GM21717 (cell line): ENCODE data around the gene GIT2.

Experiments
- ATAC-seq: cut with Tn5 transposase; IDR thresholded peaks from one replicate; pipeline ENCODE4 v1.9.1; 2021; ENCODE audit warnings: mild to moderate bottlenecking, moderate library complexity; ENCODE audit not compliant: unreplicated experiment

The GIT2 gene

DNA sequence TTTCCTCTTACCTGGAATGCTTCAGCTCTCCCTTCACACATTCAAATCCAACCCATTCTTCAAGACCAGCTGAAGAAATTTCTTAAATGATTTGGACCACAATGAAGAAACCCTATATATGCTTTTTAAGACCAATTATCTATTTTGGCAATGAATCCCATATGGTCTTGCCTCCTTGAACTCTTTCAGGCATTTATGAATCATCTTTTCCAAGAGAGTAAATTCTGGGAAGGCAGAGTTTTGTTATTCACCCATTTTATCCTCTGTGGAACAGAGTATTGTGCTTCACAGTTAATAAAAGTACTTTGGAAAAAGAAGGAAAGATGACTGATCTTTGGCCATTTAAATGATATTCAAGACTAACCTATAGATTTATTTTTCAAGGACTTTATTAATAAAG lies 14.0 kb downstream of the GIT2 start:
- ATAC-seq: no peak

- no peak for ATAC-seq
These were observed 14.9 kb downstream of the GIT2 start for GRCh38 chr12:109981311-109981710.

DNA sequence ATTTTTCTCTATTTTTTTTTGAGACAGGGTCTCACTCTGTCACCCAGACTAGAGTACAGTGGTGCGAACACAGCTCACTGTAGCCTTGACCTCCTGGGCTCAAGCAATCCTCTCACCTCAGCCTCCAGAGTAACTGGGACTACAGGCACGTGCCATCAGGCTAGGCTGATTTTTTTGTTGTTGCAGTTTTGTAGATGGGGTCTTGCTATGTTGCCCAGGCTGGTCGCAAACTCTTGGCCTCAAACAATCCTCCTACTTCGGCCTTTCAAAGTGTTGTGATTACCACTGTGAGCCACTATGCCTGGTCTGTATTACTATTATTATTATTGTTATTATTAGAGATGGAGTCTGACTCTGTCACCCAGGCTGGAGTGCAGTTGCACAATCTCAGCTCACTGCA lies 23.3 kb downstream of the GIT2 start:
- ATAC-seq: no peak

DNA sequence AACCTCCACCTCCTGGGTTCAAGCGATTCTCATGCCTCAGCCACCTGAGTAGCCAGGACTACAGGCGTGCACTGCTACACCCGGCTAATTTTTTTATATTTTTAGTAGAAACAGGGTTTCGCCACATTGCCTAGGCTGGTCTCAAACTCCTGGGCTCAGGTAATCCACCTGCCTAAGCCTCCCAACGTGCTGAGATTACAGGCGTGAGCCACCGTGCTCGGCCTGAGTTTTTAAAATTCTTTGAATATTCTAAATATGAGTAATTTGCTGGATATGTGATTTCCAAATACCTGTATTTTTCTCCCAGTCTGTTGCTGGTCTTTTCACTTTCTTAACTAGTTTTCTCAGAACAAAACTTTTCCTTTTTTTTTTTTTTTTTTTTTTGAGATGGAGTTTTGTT lies 27.4 kb downstream of the GIT2 start:
- ATAC-seq: no peak

- ATAC-seq: no peak
These were observed 28.1 kb downstream of the GIT2 start for GRCh38 chr12:109968032-109968420.

DNA sequence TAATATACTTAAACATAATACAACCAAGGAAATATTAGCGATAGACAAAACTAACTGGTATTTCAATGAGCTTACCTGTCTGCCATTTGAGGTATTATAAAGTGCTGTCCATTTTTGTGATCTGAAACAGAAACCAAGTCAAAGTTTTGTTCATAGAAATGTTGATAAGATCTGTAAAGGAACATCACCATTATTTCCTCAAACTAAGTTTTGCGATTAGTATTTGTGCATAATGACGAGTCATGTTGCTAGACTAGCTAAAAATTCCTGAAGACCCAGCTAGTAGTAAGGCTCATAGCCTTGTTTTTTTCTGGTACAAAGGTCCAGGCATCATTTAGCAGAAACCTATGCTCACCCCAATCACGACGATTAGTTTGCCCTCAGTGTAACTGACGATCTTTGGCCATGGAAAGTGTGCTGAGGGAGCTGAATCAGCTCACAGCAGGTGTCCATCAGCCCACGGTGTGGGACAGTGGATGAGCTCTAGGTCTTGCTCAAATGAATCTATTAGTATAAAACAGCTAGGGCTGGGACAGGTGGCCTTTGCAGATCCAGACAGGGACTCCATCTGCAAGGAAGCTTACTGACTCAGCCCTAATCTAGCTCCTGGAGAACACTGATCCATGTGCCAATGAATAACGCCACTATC lies 28.7 kb downstream of the GIT2 start:
- ATAC-seq: no peak

DNA sequence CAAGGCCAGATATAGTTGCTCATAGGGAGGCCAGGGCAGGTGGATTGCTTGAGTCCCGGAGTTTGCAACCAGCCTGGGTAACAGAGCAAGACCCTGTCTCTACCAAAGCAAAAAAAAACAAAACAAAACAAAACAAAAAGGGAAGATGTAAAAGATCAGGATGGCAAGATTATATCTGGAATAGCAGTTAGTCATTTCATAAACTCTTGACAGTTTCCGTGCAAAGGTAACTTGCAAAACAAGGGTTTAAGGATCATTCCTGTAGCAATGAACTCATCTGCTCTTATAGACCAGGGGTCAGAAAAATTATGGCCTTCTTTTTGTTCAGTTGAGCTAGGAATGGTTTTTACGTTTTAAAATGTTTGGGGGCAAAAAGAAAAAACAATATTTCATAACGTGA lies 29.6 kb downstream of the GIT2 start:
- no peak for ATAC-seq

DNA sequence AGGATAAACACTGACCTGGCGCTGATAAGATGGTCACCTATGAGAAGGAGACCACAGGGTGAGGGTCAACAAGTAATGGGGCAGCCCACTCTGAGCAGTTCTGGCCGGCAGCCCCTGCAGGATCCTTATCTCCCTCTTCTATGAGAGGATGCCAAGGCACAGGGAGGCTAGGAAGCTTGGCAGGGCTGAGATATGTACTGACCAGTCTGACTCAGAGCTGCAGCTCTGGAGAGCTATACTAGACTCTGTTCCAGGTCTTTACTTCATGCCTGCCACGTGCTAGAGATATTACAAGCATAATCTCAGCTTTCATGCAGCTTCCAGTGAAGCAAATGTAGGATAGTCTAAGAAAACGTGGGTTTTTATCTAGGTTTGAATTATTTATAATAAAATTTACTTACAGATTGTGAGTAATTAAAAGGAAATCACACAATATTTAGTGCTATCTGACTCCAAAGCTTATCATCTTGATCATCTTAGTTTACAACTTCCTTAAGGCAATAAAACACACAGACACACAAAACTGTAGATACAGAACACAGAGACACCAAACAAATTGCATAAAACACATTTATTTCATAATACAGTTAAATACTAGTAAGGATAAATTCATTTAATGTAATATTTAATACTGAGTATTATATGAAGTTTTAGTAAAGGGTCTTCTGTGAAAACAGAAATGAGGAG lies 32.3 kb downstream of the GIT2 start:
- no peak for ATAC-seq

DNA sequence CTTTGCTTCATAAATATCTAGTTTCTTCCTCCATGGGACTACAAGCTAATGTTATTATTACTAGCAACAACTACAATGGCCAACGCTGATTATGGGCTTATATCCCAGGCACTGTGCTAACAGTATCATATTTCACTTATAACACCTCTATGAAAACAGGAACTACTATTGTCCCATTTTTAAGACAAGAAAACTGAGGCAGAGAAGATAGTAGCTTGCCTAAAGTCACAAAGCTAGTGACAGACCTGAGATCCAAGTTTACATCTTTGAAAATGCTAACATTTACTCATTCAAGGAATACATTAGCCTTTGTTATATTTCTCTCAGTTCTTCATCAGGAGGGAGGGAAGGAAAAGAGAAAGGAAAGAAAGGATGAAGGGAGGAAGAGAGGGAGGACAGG lies 32.8 kb downstream of the GIT2 start:
- no peak for ATAC-seq

GRCh38 chr12:109962398-109962797 lies 33.8 kb downstream of the GIT2 start:
- ATAC-seq: no peak

GRCh38 chr12:109961612-109962011 lies 34.6 kb downstream of the GIT2 start:
- ATAC-seq: no peak

DNA sequence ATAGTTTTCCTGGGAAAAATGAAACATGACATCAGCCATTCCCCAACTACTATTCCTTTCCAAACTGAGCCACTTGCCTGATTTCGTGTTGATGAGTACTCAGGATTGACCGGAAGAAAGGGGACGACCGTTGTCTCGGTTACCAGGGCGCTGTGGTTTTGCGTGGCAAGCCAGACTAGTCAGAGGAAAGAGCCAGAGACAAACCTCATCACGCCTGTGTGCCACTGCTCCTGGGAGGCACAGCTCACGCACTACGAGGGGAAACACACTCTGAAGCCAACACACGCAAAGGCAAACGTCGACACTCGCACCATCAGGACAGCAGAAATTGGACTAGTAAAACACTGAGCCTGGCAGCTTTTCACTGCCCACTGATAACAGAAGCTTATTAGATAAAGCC lies 35.0 kb downstream of the GIT2 start:
- ATAC-seq: no peak

DNA sequence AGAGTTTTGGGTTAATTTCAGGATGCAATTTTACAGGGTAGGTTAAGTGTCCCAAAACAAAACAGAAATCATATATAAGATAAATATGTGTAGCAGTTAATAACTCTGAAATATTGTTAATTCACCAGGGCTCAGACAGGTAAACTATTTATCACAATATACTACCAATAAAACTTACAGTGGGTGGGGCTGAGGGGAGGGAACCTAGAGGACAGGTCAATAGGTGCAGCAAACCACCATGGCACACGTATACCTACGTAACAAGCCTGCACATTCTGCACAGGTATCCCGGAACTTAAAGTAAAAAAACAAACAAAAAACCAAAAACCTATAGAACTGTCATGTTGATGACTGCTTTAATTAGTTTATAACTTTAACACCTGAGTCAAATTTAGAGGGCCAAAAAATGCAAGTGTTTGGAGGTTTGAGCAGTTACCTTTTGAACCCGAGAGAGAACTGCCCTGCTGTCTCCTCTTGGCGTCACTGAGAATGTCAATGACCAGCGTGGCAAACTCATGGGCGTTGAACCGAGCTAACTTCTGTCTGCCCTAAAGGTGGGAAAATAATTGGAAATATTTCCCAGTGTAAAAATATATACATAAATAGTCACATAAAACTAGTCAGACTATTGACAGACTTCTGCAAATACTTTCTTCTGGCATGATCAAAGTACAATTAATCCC lies 36.6 kb downstream of the GIT2 start:
- no peak for ATAC-seq

DNA sequence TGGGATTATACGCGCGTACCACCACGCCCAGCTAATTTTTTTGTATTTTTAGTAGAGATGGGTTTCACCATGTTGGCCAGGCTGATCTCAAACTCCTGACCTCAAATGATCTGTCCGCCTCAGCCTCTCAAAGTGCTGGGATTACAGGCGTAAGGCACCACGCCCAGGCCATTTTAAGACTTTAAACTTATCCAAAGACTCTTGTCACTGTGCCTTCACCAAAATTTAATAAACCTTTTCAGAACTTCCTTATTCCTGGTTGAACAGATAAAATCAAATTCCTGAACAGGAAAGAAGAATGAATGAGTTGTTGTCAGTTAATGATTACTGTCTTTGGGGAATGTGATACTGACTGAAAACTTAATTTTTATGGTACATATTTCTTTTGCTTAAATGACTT lies 37.8 kb downstream of the GIT2 start:
- no peak for ATAC-seq

- ATAC-seq: no peak
These were observed 42.5 kb downstream of the GIT2 start for GRCh38 chr12:109953656-109954055.

DNA sequence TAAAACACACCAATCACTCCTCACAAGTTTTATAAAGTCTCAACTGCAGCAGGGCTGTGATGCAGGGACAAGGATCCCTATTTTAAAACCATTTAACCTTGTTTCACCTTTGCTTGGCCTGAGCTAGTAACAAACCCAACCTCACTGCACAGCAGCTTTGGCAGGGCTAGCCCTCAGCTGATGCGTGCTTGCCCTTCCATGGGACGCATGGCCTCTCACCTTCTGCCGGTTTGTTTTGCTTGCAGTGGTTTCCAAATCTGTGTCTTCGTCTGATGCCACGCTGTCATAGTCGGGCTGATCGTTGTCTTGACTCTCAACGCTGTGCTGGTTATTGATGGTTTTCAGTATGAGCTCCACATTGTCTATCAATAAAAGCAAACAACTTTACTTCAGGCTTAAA lies 43.3 kb downstream of the GIT2 start:
- ATAC-seq: no peak

DNA sequence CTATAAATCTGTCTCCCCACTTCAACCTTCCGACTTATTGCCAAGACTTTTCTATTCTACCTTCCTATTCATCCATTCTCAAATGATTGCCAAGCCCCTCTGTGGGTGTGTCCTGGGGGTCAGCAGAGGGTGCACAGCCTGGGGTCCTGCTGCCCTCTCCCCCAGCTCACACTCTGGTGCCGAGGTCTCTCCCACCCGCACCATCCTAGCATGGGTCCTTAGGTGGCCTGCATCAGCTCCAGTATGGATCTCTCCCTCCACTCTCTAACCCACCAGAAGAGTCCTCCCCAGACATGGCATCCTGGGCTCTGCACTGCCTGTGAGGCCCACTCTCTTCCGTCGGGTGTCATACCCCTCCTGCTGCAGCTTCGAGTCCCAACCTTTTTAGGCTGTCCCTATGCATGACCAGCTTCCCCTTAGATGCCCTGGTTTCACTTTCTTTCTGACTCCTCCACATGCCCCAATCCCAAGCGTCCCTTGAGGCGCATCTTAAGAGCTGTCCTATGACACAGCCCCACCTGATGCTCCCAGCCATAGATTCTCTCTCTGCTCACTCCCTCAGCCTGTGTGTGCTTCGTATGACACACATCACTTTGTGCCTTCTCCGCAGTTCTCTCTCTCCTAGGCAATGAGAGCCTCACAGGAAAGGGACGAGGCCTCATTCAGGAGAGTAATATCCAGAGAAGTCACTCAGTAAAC lies 43.9 kb downstream of the GIT2 start:
- peak; percentile 73 for ATAC-seq

GRCh38 chr12:109951751-109952150 lies 44.4 kb downstream of the GIT2 start:
- no peak for ATAC-seq

GRCh38 chr12:109951136-109951535 lies 45.0 kb downstream of the GIT2 start:
- ATAC-seq: no peak

DNA sequence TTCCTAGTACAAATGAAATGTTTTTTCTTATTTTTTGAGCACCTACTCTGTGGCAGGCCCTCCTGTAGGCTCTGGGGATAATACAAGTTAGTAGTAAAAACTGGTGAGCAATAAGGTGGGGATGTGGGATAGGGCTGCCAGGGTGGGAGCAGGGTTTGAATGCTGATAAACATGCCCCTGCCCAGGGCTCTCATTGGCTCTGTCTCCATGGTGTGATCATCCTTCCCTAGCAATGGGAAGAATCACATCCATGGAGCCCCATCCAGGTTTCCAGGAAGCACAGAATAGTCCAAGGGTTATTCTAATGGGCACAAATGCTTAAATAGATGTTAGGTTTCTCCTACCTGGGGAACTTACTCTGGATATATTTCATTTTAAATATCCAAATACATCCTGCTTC lies 45.5 kb downstream of the GIT2 start:
- no peak for ATAC-seq

DNA sequence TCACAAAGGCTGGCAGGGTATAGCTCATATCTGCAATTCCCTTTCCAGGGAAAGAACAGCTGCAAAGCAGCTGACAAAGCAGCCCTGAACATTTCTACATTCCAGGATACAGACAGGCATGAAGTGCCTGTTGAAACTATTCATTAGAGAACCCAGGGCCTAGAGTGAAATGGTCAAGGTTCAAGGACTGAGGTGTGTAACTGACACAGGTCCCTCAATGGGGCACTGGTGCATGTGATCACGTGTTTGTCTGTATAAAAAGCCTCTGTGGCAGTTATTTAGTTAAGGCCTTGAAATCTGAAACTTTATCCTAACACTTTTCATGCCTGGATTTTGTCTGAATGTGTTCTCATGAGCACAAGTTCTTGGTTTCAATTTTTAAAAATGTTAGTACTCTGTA lies 47.1 kb downstream of the GIT2 start:
- ATAC-seq: no peak

DNA sequence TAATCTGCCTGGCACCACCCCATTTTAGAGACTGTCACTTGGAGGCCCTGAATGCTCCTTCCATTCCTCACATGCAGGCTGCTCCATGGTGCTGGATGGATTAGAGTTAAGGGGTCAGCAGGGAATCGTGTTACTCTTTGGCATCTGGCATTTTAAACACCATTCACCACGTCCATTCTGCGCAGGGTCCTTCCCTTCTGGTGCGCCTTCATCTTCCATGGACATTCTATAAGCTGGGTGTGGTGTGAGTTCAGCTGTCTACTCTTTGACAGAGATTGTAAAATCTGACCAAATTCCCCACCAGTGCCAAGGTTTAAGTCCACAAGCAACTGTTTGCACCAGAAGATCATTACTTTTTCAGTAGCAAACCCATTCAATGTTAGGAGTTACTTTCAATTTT lies 47.8 kb downstream of the GIT2 start:
- ATAC-seq: no peak
